Skeletal muscle tissue (tissue), 4 donors: ENCODE data around the gene INVS. TPM values are rescaled to one million over a fixed set of nuclear protein-coding genes. Genes with fewer than 3 reads are reported as not detected.
"Not testable (repeated sequence)": the region's sequence is repeated elsewhere in the genome, so short reads cannot be mapped to it uniquely, and the experiment has no call there.

ENCODE experiments used
- H3K27ac ChIP-seq: one replicate; pipeline ENCODE4 v1.7.0; 2013; ENCODE audit warnings: mild to moderate bottlenecking, low read depth, low read length, inconsistent platforms
- H3K27me3 ChIP-seq, 3 donors: one replicate each; pipeline ENCODE4 v1.7.0; 2013; ENCODE audit warnings: low read length in 3 of 3; ENCODE audit not compliant: control insufficient read depth in 3 of 3, insufficient read depth in 3 of 3
- H3K36me3 ChIP-seq, 3 donors: one replicate each; pipeline ENCODE4 v1.7.0; 2013; ENCODE audit warnings: low read length in 3 of 3; ENCODE audit not compliant: control insufficient read depth in 3 of 3, insufficient read depth in 3 of 3
- H3K4me1 ChIP-seq, 3 donors: one replicate each; pipeline ENCODE4 v1.7.0; 2013; ENCODE audit warnings: low read length in 3 of 3, mild to moderate bottlenecking in 3 of 3; ENCODE audit not compliant: control insufficient read depth in 3 of 3, insufficient read depth in 3 of 3
- H3K4me3 ChIP-seq, 3 donors: one replicate each; pipeline ENCODE4 v1.7.0; 2013; ENCODE audit warnings: low read length in 3 of 3
- H3K9ac ChIP-seq, 3 donors: one replicate each; pipeline ENCODE4 v1.7.0; 2013; ENCODE audit warnings: low read length in 3 of 3, mild to moderate bottlenecking in 3 of 3, moderate library complexity in 2 of 3, low read depth in 1 of 3
- H3K9me3 ChIP-seq, 3 donors: one replicate each; pipeline ENCODE4 v1.7.0; 2013; ENCODE audit warnings: low read length in 3 of 3; ENCODE audit not compliant: control insufficient read depth in 3 of 3
- total RNA-seq: library from RNA; depleted of rRNA; stranded (reverse); fragments of >200 nt; gene quantifications from one replicate; pipeline ENCODE4 v1.2.3, GENCODE V29; 2014
- donor health status: Osteomylitis.

The INVS gene
- total RNA-seq, 1 donor from 2014 or later: 24.0 TPM

GRCh38 chr9:100136799-100137198 lies 37.8 kb downstream of the INVS start:
- H3K27me3 ChIP-seq, H3K9me3 ChIP-seq, H3K36me3 ChIP-seq, H3K9ac ChIP-seq, H3K27ac ChIP-seq, H3K4me3 ChIP-seq, H3K4me1 ChIP-seq: not testable (repeated sequence)

GRCh38 chr9:100140303-100140702 lies 41.3 kb downstream of the INVS start:
- not testable (repeated sequence) for H3K27ac ChIP-seq, H3K4me3 ChIP-seq, H3K36me3 ChIP-seq, H3K9me3 ChIP-seq, H3K27me3 ChIP-seq, H3K9ac ChIP-seq, H3K4me1 ChIP-seq

GRCh38 chr9:100141862-100142261 lies 42.8 kb downstream of the INVS start:
- not testable (repeated sequence) for H3K27me3 ChIP-seq, H3K4me3 ChIP-seq, H3K4me1 ChIP-seq

GRCh38 chr9:100145167-100145934 lies 46.3 kb downstream of the INVS start:
- H3K27me3 ChIP-seq, H3K27ac ChIP-seq, H3K4me1 ChIP-seq, H3K4me3 ChIP-seq, H3K9me3 ChIP-seq, H3K9ac ChIP-seq, H3K36me3 ChIP-seq: not testable (repeated sequence)

More at GRCh38 chr9:100141862-100142261, 42.8 kb downstream of the INVS start:
- H3K27ac ChIP-seq, H3K9me3 ChIP-seq, H3K36me3 ChIP-seq, H3K9ac ChIP-seq: not testable (repeated sequence)

GRCh38 chr9:100145976-100146375 lies 46.9 kb downstream of the INVS start:
- H3K27ac ChIP-seq, H3K27me3 ChIP-seq, H3K9ac ChIP-seq, H3K4me1 ChIP-seq, H3K4me3 ChIP-seq, H3K9me3 ChIP-seq, H3K36me3 ChIP-seq: not testable (repeated sequence)

GRCh38 chr9:100150214-100150613 lies 51.2 kb downstream of the INVS start:
- H3K4me1 ChIP-seq: no peaks in the 10 kb centered on the region
- H3K9ac ChIP-seq: no peak overlapping the region
- H3K4me3 ChIP-seq: no peak overlapping the region
- H3K27me3 ChIP-seq: no peaks in the 10 kb centered on the region
- H3K27ac ChIP-seq: no peak overlapping the region
- no peaks in the 10 kb centered on the region for H3K36me3 ChIP-seq
- no peaks in the 10 kb centered on the region for H3K9me3 ChIP-seq

- no peaks in the 10 kb centered on the region for H3K4me1 ChIP-seq
- H3K9me3 ChIP-seq: no peaks in the 10 kb centered on the region
- no peak overlapping the region for H3K9ac ChIP-seq
- no peaks in the 10 kb centered on the region for H3K36me3 ChIP-seq
- no peak overlapping the region for H3K27ac ChIP-seq
- no peaks in the 10 kb centered on the region for H3K27me3 ChIP-seq
- H3K4me3 ChIP-seq: no peak overlapping the region
Measured at GRCh38 chr9:100160021-100160420, 61.0 kb downstream of the INVS start.

GRCh38 chr9:100167176-100167575 lies 68.1 kb downstream of the INVS start:
- Histone ChIP-seq H3K4me1 (no peaks in the 10 kb centered on the region), H3K4me3 (no peak overlapping the region), H3K9ac (no peak overlapping the region), H3K27ac (no peak overlapping the region), H3K27me3 (no peaks in the 10 kb centered on the region), H3K36me3 (no peaks in the 10 kb centered on the region), H3K9me3 (no peaks in the 10 kb centered on the region)

- H3K4me1 ChIP-seq: no peaks in the 10 kb centered on the region
- H3K9me3 ChIP-seq: no peaks in the 10 kb centered on the region
- no peak overlapping the region for H3K4me3 ChIP-seq
- H3K27ac ChIP-seq: no peak overlapping the region
- peaks cover 0 to under 1% (median 0%) of the 10 kb centered on the region in 3 donors for H3K36me3 ChIP-seq
- no peak overlapping the region for H3K9ac ChIP-seq
- no peaks in the 10 kb centered on the region for H3K27me3 ChIP-seq
Measured at GRCh38 chr9:100167915-100168654, 69.0 kb downstream of the INVS start.

GRCh38 chr9:100170085-100170484 lies 71.0 kb downstream of the INVS start:
- Histone ChIP-seq H3K9ac (no peak overlapping the region), H3K36me3 (peaks cover 0 to 5% (median 4%) of the 10 kb centered on the region in 3 donors), H3K27me3 (no peaks in the 10 kb centered on the region), H3K4me3 (no peak overlapping the region), H3K4me1 (no peaks in the 10 kb centered on the region), H3K27ac (no peak overlapping the region), H3K9me3 (peaks cover 0 to 5% (median 1%) of the 10 kb centered on the region in 3 donors)
